Activated CD4-positive, alpha-beta T cell treated with anti-CD3 and anti-CD28 coated beads, Interleukin-2, amount 50 U/mL, for 16 hours (primary cell): Measurements from ENCODE around the gene KCNMA1.

Experiments used
- DNase-seq: peaks from one replicate; pipeline ENCODE4 v3.0.0-alpha.2; 2020

The KCNMA1 gene

DNA sequence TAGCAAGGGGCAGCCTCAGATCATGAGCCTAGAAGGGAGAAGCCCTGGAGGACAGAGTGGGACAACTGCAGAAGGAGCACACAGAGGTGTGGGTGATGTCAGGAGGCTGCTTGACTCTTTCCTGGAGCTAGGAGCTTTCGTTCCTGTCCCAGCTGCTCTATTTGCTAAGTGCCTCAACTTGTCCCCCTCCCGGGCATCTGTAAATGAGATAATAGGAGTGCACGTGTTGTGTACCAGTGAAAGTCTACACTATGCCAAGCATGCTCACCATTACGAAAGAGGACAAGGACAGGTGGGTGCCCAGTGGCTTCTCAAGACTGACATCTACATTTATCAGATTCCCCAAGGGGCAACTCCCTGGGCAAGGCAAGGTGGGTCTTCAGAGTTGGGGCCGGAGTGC, 162.7 kb downstream of the KCNMA1 start:
- DNase-seq: no peak

- DNase-seq: no peak
Measured at GRCh38 chr10:77474386-77474785, 163.2 kb downstream of the KCNMA1 start.

DNA sequence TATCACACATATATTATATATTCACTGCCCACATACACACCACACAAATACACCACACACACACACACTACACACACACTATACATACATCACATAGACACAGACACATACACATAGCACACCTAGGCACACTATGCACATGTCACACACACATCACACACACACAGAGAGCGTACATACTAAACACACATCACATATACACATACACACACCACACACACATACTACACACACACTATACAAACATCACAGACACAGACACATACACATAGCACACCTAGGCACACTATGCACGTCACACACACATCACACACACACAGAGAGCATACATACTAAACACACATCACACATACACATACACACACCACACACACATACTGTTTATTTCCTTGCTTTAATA, 165.5 kb downstream of the KCNMA1 start:
- DNase-seq: no peak

GRCh38 chr10:77471069-77471536, 166.5 kb downstream of the KCNMA1 start:
- DNase-seq: no peak

DNA sequence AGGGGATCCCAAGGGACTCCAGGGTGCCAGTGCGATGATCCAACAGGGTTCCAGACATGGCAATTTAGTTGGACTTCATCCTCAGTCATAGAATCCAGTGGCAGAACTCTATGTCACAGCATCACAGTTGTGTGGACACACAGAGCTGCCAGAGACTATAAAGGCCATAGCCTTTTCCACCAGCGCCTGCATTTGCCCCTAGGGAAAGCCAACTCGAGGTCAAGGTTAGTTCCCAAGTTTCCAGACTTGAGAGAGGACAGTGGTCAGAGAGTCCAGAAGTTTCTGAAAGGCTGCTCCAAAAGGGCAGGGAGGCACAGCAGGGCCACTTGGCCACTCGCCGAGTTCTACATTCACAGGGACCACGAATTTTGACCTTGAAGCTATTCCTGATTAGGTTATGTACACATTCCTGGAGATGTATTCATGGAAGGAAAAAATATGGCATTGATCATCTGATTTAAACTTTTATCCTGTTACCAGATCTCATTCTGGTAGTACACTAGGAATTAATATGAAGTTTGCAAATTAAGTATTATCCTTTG, 170.1 kb downstream of the KCNMA1 start:
- DNase-seq: no peak

GRCh38 chr10:77463967-77464745, 173.5 kb downstream of the KCNMA1 start:
- DNase-seq: no peak

DNA sequence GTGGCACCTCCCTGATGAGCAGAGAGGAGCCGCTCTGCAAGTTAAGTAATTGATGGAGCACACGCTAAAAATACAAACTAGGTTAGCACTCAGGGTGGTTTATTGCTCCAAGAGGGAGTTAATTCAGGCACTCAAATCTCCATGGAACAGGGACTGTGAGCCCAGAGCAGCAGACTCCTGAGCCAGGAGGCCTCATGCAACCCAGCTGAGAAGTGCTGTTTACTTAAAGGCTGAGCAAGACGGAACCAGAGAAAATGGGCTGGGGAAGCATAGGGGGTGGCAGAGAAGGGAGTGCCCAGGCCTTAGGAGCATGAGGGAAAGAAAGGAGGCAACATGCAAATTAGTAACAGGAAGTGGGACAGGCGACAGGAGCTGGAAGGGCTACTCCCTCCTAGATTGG, 174.1 kb downstream of the KCNMA1 start:
- no peak for DNase-seq

GRCh38 chr10:77461636-77462296, 175.8 kb downstream of the KCNMA1 start:
- DNase-seq: no peak

GRCh38 chr10:77459905-77460304, 177.7 kb downstream of the KCNMA1 start:
- no peak for DNase-seq

DNA sequence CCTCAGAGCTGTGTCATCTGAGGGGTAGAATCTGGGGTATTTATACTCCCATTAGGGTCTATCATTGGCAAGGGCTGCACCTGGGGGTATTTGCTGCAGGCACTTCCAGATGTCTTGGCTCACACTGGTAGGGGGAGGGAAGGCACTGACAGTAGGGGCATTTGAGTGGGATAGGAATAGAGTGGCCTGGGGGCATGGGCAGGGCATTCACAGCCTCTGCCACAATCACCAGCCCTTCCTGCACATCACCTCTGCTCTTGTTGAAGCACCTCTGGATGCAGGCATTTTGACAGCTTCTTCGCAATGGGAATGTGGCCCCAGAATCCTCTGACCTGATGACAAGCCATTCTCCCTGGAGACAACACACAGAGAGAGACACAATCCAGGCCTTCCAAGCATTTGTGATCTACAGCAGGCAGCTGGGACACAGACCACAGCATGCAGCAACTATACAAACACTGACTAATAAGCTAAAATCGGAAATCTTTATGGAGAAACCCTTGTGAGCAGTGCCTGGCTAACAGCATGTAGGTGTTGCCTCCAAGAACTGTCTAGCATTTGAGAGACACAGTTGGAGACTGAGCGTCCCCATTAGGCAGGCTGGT, 178.5 kb downstream of the KCNMA1 start:
- no peak for DNase-seq

DNA sequence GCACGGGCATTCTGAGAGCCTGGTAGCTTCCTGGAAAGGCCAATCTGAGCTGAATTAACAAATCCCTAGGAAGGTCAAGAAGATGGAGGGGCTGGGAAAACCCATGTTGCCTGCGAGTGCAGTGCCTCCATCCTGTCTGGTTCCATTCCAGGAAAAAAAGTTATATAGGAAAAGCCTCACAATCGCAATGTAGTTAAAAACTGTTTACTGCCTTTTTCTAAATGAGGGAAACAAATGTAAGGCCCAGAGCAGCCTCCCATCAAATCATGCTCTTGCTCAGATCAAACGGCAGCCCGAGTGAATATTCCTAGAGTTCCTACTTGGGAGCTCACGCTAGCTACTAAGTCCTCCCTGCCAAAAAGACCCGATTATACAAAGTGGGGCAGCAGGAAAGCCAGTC, 179.9 kb downstream of the KCNMA1 start:
- no peak for DNase-seq

DNA sequence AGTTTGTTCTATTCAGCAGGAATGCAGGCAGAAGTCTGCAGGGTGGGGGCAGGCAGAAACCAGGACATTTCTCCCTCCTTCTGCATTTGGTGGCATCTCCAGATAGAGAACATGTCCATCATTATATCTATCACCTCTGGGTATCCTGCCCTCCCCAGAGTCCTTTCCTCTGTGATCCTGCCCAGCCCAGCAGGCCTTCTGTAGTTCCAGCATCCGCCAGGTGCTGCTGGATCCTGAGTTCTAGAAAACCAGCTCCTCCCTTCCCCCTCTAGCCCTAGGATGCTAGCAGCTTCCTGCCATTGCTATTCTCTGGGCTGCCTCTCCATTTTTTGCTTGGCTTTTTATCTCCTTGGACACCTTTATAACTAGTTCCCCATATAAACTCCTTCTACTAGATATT, 180.3 kb downstream of the KCNMA1 start:
- DNase-seq: no peak

- no peak for DNase-seq
Measured at GRCh38 chr10:77456414-77456813, 181.2 kb downstream of the KCNMA1 start.

- no peak for DNase-seq
Measured at GRCh38 chr10:77455561-77455960, 182.0 kb downstream of the KCNMA1 start.

DNA sequence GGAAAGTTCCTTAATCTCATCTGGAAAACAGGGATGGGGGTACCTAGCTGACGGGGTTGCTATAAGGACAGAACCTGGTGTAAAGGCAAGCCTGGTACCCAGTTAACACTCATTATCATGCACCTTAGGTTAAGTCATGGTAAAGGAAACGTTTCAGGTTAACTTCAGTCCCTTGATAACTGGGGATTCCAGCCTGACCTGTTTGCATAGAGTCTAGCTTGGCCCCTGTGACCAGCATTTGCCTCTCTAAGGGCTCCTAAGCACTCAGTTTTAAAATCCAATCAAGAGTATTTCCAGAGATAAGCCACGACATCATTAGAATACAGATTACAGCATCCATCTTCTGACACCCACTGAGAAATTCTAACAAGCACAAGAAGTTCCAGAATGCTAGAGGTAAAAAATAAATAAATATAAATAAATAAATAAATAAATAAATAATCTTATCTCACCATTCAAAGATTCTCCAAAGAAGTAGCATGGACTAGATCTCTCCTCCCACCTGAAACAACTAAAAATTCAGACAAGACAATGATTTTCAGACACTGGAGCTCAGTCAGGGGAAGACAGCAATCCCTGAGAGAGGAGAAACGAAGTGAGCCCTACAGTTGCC, 184.6 kb downstream of the KCNMA1 start:
- no peak for DNase-seq

DNA sequence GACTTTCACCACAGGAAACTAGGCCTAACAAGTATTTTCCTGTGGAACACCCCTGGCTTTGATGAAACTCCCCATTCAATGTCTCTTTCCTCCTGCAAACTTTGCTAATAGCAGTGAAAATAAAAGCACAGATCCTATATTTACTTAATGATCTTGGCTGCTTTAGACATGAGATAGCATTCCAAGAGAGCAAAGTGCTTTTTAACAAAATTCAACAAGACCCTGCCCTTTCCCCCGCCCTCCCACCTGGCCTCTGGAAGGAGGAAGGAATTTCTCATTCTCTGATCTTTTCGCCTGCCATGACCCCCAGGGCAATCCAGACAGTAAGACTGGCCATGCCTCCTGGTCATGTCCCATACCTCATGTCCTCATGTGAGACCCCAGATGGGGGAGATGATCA, 185.7 kb downstream of the KCNMA1 start:
- DNase-seq: no peak

DNA sequence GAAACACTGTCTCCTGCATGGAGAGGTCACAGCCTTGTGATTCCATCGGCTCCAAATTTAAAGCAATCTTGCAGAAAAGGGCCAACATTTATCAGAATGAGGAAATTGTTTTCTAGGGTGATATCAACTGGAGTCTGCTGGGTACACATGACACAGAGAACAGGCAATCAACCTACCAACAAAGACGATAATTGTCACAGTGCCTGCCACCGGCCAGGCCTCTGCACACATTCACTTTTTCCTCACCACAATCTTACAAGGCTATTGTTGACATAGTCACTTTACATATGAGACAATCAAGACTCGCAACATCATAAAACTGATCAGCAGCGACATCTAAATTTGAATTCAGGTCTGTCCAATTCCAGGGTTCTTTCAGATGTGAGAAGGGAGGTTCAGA, 189.4 kb downstream of the KCNMA1 start:
- DNase-seq: no peak

- DNase-seq: no peak
Measured at GRCh38 chr10:77446700-77447099, 190.9 kb downstream of the KCNMA1 start.

DNA sequence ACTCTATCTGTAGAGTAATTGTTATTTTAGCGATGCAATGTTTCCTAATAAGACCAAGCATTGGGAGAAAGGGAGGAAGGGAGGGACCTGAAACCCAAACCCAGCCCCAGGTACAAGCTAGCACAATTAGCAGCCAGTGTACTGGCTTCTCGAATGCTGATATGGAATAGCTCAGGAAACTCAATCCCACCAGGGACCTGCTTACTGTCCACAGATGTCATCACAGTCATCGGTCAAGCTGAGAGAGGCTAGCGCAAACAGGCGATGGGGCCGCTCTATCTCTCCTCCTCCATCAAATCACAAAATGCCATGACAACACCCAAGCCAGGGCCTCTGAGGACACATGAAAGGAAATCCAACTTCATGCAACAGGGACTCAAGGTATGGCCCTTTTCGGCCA, 192.1 kb downstream of the KCNMA1 start:
- DNase-seq: no peak

DNA sequence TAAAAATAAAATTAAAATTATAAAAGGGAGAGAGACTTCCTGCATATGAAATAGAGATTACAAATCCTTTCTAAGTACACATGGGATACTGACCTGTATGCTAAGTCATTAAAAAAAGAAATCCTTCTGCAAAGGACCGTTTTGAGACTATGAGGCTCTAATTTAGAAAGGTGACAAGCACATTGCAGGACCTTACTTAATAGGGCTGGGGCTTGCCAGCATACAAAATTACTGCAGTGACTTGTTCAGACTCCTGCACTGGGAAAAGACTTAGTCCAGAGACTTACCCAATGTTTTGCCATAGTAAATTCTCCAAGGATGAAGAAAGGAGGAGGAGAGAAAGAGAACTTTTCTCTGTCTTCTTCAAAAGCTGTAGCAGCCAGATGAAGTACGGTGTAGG, 193.6 kb downstream of the KCNMA1 start:
- DNase-seq: no peak

DNA sequence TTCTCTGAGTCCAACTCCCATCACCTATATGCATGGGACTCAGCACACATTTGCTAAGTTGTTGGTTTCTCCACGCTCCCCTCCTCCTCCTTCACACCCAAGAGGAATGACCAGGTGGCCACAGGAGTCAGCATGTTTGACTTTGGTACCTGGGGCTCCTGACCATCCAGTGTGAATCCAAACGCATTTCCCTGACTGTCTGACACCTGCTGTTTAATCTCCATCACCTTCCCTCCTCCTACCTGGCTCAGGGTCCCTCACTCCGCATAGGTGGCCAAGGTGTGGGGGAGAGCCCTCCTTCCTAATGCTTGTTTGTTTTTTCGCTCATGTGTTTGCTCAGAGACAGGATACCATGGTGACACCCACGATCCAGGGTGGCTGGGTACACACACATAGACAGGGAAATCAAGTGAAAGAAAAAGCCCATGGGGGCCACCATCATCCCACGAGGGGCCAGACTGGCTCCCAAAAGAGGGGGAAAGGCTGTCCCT, 194.9 kb downstream of the KCNMA1 start:
- no peak for DNase-seq

GRCh38 chr10:77441353-77442166, 196.0 kb downstream of the KCNMA1 start:
- no peak for DNase-seq
